NCI-H460 (cell line): Measurements from ENCODE around the gene THTPA. TPM values are rescaled to one million over a fixed set of nuclear protein-coding genes. Genes with fewer than 3 reads are reported as not detected.

ENCODE experiments used
- DNase-seq: peaks from one replicate; pipeline ENCODE4 v3.0.0-alpha.2; 2016; ENCODE audit warnings: low read depth; ENCODE audit errors: extremely low read depth
- total RNA-seq: library from RNA; depleted of rRNA; stranded (reverse); fragments of >200 nt; shearing (Covaris generic); gene quantifications from 2 replicates; pipeline ENCODE4 v1.2.3, GENCODE V29; 2014

THTPA gene
- total RNA-seq, 1 experiment from 2014 or later, result 15.3 TPM

DNA sequence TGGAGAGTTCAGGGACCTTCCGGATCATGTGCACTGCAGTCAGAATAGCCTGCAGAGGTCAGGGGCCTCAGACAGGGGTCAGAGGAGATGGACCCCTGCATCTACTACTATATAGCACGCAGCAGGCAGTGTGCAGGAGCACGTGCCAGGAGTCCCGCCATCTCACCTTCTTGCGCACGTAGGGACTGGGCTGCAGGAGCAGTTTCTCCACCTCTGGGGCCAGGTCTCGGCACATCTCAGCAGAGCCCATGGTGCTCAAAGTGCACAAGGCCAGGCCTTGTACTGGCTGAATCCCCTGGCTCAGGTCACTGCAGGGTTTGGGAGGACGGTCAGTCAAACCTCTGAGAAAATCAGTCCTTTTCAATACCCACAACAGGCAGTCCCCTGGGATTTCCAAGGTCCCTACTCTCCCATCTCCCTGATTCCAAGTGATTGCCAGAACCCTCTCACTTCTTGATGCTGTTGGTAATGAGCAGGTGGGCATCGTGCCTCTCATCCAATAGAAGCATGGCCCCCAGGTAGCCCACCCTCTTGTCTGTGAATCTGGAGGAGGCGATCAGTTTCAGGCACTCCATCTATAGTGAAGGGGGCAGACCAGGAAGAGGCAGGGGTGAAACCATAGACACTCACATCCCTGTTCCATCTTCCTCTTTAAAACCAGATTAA, 10.2 kb downstream of the THTPA start:
- no peak for DNase-seq

DNA sequence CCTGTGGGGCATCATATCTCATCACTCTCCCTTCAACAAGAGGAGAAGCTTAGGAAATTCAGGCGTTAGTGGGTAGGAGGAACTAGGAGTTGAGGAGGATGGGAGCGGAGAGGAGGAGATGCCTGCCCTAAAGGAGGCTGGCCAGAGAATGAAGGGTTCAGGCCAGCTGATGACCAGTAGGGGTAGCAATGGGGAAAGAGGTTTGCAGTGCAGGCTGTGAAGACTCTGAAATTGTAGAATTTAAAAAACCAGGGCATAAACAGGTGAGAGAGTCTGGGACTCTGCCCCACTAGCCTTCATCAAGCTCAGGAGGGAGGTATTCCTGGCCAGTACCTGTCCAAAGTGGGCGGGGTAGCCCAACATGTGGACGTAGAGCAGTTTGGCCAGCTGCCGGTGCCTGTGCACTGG, 10.7 kb downstream of the THTPA start:
- no peak for DNase-seq

DNA sequence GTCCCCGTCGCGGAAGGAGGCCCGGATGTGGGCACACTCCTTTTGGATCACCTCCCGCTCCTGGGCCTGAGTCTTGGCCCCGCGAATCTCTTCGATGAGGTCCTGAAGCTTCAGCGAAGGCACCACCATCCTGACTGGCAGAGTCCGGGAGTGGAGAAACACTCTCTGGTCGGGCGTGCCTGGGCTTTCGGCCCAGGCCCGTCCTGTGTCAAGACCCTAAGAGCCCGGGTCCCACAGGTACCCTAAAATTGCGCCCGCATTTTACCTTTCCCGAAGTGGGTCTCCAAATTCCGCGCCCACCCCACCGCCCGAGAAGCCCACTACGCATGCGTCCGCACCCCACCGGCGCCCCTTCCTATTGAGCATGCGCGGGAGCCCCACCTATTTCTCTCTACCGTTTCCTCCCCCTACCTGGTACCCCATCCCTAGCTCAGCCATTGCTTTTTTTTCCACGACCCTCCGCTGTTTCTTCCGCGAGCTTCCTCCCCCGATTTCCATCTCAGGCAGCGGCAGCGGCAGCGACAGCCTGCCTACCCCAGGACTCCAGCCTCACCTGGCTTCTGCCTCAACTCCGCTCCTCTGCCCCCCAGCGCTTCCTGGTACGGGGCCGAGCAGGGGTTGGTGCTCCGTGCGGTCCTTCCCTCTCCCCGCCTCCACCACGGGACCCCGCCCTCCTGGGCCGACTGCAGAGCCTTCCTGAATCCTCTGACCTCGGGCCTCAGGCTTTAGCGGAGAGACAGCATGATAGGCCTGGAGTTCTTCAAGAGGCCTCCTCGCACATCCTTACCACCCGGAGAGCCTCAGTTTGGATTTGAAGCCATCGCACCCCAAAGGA, 11.3 kb downstream of the THTPA start, which contains the start of gene AP1G2:
AP1G2 (minus strand) TSS at position 606 of the 835 bp plus-strand sequence; CDS start at position 129, 477 bp downstream.
- DNase-seq, result peak; percentile 82

DNA sequence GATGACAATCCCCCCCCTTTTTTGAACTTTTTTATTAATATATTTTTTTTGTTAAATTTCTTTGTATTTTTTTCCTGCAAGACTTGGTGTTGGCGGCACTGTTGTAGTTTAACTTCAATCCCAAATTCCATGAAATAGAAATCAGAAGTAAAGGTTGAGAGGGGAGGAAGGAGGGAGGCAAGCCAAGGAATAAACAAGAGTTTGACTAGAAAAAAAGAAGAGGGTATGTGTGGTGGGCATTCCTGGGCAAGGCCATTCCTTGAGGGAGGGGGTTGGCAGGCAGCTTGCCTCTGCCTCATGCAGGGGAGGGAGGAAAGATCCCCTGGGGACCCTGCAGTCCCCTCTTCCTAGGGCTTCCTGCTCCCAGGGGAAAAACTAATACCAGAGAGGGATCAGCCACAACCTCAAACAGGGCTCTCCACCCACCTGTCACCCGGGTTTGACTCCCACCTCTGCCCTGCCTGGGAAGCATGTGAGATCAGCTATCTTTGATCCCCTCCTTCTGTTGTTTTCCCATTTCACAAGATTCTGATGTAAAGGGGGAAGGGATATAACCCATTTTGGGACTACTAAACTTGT, 12.0 kb downstream of the THTPA start:
- no peak for DNase-seq

DNA sequence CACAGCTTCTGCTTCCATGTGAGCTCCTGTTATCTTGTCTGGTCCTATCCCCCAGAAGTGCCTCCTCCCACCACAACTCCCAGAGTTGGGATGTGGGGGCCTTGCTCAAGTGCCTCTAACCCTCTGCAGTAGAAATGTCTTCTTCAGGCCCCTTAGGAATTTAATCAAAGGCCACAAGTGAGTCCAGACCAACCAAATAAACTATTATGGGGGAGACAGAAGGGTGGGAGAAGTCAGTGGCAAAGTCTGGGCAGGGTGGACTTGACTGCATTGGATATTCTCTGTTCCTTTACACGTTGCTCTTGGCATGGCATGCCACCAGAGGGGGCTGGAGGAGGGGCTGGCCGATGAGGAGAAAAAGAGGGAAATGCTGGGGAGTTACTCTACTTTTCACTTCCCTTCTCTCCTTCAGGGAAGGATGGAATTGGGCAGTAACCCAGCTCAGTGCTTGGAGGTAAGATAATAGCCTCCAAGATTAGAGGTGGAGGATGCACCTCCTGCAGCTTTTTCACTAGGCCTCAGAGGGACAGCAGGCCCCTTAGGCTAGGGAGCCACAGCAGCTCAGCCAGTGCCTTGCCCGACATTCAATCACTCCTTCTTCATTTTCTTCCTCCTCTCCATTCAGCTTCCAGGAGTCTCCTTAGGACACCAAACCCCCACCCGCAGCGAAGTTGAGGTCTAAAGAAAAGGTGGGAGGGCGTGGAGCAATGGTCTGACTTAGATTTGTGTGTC, 12.7 kb downstream of the THTPA start:
- no peak for DNase-seq

DNA sequence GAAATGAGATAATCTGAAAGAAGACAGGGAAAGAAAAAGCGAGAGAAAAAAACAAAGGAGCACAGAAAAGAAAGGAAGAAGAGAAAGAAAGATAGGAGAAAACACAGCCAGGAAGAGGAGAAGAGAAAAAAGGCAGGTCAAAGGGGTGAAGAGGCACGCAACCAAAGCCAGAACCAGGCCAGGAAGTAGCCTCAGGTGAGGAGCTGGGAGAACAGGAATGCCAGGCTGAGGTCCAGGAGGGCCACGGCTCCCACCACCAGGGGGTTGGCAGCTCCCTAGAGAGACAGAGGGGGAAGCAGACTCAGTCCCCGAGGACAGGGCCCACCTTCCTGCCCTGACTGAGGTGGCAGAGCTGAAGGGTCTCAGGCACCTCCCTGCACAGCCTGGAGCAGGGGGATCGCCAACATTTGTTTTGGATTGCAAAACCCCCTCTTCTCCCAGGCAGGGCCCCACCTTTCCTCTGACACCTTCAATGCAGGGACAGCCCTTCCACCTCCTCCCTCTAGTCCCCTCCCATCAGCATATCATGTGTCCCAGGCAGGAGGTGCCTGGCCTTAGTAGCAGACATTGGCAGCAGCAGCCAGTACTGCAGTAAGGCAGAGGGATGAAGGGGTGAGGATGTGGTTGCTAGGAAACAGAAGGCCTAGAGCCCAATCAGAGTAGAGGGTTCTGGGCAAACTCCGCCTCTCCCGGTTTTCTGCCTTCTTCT, 13.5 kb downstream of the THTPA start:
- no peak for DNase-seq

DNA sequence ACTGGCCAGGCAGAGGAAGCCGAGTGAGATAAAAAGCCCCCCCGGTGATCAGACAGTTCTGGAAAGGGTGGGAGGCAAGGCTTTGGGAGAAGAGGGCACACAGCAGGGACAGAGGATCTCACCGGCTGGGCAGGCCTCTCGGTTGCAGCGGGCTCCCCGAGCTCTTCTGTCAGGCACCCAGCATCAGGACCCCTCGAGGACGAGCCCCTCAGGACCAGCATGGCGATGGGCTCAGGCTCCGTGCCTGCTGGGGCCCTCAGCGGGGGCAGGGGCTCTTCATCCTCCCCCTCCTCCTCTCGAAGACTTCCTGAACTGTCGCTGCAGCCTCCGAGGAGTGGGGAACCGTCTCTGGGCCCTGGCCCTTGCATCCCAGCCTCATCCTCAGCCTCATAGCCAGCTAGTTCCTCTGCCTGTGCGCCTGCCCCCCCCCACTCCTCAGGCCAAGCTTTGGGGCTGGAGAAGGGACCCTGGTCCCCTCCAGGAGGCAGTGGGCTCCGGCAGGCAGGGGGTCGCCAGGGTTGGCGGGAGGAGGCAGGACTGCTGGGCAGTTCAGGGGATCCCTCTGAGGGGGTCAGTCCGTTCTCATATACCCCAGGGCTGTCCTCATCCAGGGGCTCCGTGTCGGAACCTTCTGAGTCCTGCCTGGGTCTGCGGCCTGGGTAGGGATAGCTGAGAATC, 14.9 kb downstream of the THTPA start:
- DNase-seq, result no peak

DNA sequence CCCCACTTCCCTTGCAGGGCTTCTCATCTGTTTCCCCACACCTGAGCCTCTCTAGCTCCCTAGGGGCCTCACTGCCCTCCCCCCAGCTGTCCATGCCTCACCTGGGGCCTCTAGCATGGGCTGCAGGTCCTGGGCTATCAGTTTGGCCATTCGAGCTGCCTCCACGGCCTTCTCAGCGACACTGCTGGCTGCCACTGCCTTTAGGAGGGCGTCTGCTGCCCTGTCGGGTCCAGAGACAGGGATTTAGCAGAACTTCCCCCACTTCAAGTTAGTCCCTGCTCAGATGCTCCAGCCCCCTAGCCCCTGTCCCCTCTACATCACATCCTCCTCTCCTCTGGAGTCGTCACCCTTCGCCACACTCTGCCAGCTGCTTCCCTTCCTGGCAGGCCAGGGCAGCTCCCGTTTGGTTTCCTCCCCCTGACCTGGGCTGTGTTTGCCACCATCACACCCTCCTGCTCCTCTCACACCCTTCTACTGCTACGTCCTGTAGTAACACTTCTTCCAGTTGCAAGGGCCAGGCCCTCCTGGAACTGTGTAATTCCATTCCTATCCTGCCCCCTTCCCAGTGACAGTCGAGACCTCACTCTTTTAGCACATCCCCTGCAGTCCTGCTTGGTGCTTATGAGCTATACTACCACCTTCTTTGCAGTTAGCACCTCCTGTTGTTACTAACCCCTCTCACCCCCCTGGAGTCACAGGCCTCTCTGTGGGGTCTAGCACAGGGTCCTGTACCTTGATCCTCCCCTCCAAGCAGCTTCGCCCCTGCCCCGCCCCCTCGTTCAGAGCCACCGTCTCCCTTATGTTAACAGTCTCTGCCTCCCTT, 15.8 kb downstream of the THTPA start:
- no peak for DNase-seq

DNA sequence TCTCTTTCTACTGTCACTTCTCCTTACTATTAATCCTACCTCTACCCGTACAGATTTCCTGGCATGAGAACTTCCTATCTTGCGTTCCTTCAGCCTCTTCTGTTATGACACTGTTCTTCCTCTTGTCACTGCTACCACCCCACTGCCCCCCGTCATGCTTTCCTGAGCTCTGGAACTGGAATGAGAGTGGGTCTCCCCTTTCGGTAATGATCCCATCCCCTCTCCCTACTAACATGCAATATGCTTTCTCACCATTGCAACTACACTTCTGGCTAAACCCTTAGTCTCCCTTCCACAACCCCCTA, 16.4 kb downstream of the THTPA start:
- no peak for DNase-seq

DNA sequence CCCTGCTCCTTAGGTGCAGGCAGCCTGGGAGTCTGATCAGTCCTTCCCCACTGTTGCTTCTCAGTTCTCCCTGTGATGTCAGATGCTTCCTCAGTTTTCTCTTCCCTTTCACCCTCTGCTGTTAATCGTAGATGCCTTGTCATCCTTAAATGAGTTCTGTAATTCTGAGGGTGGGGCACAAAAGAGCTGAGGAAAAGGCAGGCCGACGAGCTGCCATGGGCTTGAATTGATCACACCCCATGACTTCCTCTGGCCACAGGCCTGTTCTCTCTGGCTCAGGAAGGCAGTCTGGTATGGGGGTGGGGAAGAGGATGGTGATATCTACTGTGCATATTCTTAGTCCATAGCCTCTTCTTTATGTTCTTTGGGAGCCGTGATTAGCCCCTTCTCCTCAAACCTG, 16.8 kb downstream of the THTPA start:
- no peak for DNase-seq

DNA sequence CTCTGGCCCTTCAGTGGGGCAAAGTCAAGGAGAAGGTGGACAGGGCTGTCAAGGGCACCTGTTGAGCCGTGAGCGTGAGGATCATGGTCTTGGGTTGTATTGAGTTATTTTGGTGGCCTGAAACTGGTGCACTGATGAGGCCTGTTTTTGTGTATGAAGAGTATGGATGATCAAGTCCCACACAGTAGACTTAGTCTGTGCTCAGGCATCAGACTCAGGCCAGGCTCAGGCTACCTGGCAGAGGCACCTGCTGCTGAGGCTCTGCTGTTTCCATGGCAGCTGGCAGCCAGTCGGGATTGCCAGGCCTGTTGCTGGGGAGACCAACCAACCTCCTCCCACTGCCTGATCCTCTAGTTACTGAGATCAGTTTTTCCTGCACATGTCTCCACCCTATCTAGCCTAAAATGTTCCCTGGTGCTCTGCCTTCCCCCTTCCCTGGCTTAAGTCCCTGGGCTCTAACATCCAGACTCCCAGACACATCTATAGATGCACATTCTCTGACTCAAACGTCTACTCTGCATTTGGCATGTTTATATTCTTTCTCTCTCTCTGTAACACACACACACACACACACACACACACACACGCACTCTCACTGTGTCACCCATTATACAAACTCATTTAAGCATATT, 17.4 kb downstream of the THTPA start:
- no peak for DNase-seq

DNA sequence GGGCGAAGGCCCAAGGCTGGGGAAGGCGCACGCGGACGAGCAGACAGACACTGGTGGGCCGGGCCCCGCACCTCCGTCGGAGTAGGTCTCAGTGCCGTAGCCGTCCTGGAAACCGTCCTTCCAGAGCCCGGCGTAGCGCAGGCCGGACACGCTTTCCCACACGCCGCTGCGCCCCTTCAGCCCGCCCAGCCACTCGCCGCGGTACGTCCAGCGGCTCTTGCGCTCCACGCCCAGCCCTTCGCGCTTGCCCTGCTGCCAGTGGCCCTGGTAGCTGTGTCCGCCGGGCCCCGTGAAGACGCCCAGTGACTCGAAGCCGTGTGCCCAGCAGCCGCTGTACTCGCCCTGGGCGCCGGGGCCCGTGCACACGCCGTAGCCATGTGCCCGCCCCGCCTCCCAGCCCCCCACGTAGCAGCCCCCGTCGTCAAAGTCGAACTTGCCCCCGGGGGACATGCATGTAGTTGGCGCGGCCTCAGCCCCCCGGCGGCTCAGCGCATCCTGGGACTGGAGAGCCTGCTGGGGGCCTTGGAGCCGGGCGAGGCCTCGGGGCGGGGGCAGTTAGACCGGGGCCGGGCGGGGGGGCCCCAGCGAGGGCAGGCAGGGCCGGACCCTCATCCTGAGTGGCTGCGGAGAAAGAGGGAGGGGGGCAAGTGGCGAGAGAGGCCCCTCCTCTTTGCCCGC, 21.1 kb downstream of the THTPA start:
- DNase-seq, result no peak

DNA sequence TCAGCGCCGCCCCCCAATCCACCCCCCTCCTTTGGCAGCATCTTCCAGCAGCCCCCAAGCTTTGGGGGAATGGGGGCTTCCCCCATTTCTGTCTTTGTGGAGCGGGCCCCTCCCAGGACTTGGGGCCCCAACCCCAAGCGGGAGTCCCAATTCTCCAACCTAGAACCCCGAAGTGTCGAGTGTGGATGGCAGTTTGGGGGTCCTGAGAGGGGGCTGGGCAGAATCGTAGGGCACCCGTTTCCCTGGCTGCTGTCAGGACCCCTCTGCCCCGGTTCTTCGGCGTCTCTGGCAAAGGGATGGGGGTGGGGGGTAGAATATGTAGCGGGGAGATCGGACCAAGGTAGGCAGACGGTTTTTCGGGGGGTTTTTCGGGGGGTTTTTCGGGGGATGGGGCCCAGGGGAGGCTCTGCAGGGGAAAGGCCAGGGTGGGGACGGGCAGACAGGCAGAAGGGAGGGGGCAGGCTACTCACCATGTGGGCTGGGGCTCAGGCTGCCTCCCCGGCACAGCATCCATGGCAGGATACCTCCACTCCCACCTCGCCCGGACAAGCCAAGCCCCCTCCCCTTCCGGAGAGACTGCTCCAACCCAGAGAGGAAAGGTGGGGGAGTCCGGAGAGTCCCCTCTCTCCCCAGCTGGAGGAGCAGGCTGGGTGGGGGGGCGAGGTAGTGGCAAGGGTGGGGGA, 21.8 kb downstream of the THTPA start:
- no peak for DNase-seq

DNA sequence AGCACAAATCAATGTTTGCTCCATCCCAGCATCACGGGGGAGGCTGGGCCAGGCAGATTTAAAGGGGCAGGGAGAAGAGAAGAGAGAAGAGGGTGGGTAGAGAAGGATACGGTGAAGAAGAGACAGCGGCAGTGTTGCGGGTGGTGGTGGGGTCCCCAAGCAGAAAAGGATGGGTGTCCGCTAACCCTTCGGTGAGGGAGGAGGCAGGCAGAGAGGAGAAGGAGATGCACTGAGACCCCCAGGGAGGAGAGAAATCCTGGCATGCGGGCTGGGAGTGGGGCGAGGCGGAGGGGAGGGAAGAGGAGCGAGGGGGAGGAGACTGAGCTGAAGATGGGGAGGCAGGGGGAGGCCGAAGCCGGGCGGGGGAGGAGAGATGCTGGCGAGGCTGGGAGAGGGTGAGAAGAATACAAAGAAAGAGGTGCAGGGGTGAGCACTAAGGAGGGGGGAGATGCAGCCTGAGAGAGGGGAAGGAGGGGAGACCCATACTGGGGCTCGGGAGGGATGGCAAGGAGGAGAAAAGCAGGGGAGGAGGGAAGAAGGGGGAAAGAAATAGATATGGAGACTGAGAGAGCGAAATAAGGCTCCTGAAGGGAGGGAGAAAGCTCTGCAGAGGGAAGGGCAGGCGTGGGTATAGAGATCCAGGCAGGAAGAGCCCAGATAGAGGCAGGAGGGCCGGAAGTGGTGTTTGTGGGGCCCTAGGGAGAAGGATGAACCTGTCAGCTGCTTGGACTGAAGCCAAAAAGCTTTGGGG, 22.7 kb downstream of the THTPA start, which contains the start of gene JPH4:
JPH4 (minus strand) TSS at position 231 of the 751 bp plus-strand sequence. CDS start 1,337 bp downstream, outside the sequence.
- no peak for DNase-seq

DNA sequence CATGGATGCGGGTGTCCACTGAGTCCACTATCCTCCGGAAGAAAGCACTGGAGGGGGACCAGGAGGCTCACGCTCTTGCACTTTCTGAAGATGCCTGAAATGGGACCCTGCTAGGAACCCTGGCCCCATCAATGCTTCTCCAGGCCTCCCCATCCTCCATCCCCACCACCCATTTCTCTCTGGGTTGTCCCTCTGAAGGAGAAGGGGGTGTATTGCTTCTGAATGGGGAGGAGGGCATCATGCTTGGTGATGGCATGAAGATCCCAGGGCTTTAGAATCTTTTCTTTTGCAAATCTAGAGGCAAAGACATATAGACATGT, 23.2 kb downstream of the THTPA start:
- no peak for DNase-seq

DNA sequence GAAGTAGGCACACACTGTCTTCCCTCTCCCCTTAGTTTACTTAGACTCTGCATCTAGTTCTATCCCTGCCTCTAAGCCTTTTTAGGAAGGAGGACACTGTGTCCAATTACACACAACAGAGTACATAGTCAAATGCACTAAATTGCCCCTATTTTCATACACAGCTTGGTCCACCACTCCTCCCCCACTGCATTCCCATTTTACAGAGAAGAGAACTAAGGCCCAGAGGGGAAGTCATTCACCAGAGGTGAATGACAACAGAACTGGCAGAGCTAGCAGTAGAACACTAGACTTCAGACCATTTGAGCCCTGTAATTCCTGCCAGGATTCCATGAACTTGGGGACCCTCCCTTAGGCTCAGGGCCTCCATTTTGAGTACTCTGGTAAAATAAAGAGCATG, 23.7 kb downstream of the THTPA start:
- no peak for DNase-seq
